IgD-negative memory B cell (primary cell): ENCODE data around the gene WNK4. TPM values are rescaled to one million over a fixed set of nuclear protein-coding genes. Genes with fewer than 3 reads are reported as not detected.

Experiments used
- polyA plus RNA-seq: library from polyadenylated mRNA; unstranded; fragments of 300-500 nt; fragmentation: Illumina TruSeq; gene quantifications from one replicate; pipeline ENCODE4 v1.2.3, GENCODE V29; 2021

The WNK4 gene
- polyA plus RNA-seq, 1 donor from 2014 or later: not detected

Other genes starting within 250 kb of the WNK4 start
- gene NAGLU, start 244.4 kb upstream of the WNK4 start, polyA plus RNA-seq: 14.4 TPM
- gene HSD17B1, start 227.7 kb upstream of the WNK4 start, polyA plus RNA-seq: 0.39 TPM
- gene COASY, start 218.5 kb upstream of the WNK4 start, polyA plus RNA-seq: 64.9 TPM
- 44.8 TPM for gene MLX, start 213.5 kb upstream of the WNK4 start, polyA plus RNA-seq
- gene PSMC3IP, start 202.9 kb upstream of the WNK4 start, polyA plus RNA-seq: 2.9 TPM
- gene RETREG3, start 171.2 kb upstream of the WNK4 start, polyA plus RNA-seq: 105 TPM
- gene TUBG1, start 170.9 kb upstream of the WNK4 start, polyA plus RNA-seq: 11.8 TPM
- gene TUBG2, start 121.3 kb upstream of the WNK4 start, polyA plus RNA-seq: 2.5 TPM
- gene PLEKHH3, start 103.6 kb upstream of the WNK4 start, polyA plus RNA-seq: 1.1 TPM
- 2.1 TPM for gene CCR10, start 98.8 kb upstream of the WNK4 start, polyA plus RNA-seq
- gene CNTNAP1, start 98.1 kb upstream of the WNK4 start, polyA plus RNA-seq: 1.1 TPM
- 37.4 TPM for gene EZH1, start 35.6 kb upstream of the WNK4 start, polyA plus RNA-seq
- gene RAMP2, start 19.4 kb upstream of the WNK4 start, polyA plus RNA-seq: not detected
- gene VPS25, start 7.2 kb upstream of the WNK4 start, polyA plus RNA-seq: 45.6 TPM
- 117 TPM for gene COA3, start 18.1 kb downstream of the WNK4 start, polyA plus RNA-seq
- gene CNTD1, start 18.3 kb downstream of the WNK4 start, polyA plus RNA-seq: 0.41 TPM
- gene BECN1, start 43.7 kb downstream of the WNK4 start, polyA plus RNA-seq: 136 TPM
- gene PSME3, start 52.8 kb downstream of the WNK4 start, polyA plus RNA-seq: 116 TPM
- gene AOC2, start 64.0 kb downstream of the WNK4 start, polyA plus RNA-seq: not detected
- gene AOC3, start 70.6 kb downstream of the WNK4 start, polyA plus RNA-seq: not detected
- not detected for gene G6PC1, start 120.2 kb downstream of the WNK4 start, polyA plus RNA-seq
- gene AARSD1, start 183.8 kb downstream of the WNK4 start, polyA plus RNA-seq: 48.9 TPM
- 1.4 TPM for gene PTGES3L, start 199.5 kb downstream of the WNK4 start, polyA plus RNA-seq
- 24.0 TPM for gene RUNDC1, start 200.0 kb downstream of the WNK4 start, polyA plus RNA-seq
- 2,481 TPM for gene RPL27, start 217.8 kb downstream of the WNK4 start, polyA plus RNA-seq
- 63.7 TPM for gene IFI35, start 226.2 kb downstream of the WNK4 start, polyA plus RNA-seq
- 47.6 TPM for gene VAT1, start 241.8 kb downstream of the WNK4 start, polyA plus RNA-seq
- gene RND2, start 244.6 kb downstream of the WNK4 start, polyA plus RNA-seq: 0.05 TPM